HuH-7.5 (cell line): ENCODE data around the gene MMP7.

ENCODE experiments used
- DNase-seq: peaks from one replicate; pipeline ENCODE4 v3.0.0; 2011; ENCODE audit warnings: low spot score

Gene MMP7, protein sequence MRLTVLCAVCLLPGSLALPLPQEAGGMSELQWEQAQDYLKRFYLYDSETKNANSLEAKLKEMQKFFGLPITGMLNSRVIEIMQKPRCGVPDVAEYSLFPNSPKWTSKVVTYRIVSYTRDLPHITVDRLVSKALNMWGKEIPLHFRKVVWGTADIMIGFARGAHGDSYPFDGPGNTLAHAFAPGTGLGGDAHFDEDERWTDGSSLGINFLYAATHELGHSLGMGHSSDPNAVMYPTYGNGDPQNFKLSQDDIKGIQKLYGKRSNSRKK

DNA sequence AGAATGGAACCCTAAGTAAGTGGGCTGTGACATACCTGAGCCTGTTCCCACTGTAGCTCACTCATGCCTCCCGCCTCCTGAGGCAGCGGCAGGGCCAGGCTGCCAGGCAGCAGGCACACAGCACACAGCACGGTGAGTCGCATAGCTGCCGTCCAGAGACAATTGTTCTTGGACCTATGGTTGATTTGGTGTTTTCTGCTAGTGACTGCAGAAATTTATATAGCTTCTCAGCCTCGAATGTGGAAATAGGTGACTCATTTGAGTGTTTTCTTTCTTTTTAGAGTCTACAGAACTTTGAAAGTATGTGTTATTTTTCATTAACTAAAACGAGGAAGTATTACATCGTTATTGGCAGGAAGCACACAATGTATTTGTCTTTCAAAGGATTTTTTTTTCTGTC lies at the start of gene MMP7:
TSS of gene MMP7 (minus strand) at position 190 of the 400 bp plus-strand sequence. CDS start at position 143, 47 bp downstream.
- no peak for DNase-seq

DNA sequence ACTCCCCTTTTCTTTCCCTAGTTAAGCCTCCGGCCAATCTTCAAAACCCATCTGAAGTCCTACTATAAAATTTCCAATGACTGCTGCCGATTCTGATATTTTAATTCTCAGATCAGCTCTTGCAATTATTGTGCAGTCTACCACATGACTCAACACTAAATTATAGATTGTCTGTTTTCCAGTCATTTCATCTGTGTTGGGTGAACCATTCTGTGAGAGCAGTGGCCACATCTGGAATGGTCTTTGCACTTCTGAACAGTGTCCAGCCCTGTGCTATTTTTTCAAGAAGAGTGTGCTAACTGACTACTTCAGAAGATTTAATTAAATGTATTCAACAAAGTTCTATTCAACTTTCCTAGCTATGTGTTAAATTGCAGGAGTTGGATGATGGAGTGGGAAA lies 47.2 kb upstream of the MMP7 start:
- DNase-seq = no peak

DNA sequence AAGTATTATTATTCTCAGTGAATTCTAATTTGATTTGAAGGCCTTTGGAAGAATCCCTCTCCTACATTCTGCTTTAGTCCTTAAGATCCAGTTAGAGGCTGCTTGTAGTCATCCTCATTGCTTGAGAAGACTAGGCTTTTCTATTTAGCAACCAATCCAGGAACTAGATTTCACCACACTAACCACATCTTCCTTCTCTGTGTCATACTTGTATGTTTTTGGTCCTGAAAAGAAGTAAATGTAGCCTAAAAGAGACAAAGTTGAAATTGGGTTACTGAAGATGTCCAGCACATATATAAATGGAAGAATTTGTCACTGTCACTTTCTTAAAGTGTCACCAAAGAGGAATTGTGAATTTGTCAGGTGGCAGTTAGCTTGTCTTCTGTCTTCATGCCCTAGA lies 46.6 kb upstream of the MMP7 start:
- DNase-seq = no peak

DNA sequence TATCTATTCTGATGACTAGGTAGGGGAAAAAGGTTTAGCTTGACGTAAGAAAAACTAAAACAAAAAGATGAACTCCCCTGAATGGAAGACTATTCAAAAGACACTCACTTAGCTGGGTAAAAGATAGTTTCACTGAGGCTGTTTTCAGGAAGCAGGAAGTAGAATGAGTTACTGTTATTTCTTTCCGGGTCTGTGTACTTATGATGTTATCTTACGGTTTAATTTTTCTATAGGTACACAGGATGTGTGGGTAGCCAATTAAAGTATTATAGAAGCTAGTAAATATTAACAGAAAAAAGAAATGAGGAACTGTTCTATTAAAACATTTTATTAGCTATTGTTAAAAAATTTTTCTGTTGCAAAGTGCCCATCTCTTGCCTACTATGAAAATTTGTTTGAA lies 45.8 kb upstream of the MMP7 start:
- no peak for DNase-seq

DNA sequence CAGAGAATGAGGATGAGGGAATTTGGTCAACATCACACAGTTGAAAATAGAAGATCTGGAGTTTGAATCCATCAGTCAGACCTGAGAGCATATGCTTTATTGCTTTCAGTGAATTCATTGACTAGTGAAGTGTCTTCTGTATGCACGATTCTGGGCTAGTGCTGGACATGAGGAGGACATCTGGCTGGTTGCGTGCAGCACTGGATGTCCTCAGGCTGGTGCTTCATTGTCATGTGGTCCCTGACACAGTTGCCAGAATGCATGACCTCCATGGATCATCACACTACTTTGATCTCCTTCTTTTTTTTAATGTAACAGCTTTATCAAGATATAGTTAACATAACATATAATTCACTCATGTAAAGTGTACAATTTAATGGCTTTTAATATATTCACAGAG lies 44.5 kb upstream of the MMP7 start:
- DNase-seq = no peak

DNA sequence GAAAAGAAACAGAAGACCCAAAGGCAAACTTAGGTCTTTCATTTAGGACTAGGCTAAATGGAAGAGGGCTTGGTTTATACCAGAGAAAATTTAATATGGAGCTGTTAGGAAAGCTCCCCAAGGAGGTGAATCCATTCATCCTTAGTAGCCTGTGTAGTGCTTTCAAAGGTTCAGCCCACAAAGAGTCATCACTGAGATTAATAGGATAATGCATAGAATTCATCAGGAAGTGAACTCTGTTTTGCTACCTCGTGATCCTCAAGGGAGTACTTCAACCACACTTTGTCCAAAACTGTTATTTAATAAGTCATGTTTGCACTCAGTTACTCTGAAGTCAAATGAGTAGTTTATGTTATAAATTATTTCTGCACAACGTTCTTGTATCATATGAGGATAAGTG lies 43.3 kb upstream of the MMP7 start:
- DNase-seq = no peak

DNA sequence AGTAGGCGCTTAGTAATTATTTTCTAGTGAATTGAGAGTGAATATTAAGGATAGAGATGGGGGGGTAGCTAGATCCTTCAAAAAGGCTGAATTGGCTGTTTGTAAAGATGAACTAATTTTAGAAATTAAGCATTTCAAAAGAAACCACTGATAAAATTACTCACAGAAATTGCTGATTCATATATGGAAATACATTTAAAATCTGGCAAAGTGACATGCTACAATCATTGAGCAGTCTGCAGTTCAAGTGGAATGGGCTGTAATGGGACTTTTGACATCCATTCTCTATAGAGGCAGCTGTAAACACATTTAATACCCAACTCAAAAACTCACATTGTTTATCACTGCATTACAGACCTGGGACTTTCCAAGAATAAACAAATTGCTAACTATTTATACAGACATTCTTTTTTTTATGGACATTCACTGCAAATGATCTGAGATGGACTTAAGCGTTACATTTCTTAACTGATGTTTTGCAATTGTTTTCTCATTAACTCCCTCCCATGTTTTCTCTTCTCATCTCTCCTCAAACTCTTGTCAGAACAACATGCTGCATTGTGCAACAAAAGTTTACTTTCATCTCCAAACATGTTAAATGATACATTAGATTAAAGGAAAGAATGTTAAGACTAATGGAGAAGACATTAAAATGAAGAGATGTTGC lies 42.1 kb upstream of the MMP7 start:
- DNase-seq = no peak

DNA sequence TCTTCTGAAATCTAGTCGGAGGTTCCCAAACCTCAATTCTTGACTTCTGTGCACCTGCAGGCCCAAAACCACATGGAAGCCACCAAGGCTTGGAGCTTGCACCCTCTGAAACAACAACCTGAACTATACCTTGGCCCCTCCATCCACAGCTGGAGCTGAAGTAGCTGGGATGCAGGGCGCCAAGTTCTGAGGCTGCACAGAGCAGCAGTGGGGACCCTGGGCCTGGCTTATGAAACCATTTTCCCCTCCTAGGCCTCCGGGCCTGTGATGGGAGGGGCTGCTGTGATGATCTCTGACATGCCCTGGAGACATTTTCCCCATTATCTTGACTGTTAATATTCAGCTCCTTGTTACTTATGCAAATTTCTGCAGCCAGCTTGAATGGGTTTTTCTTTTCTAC lies 38.3 kb upstream of the MMP7 start:
- DNase-seq = no peak

DNA sequence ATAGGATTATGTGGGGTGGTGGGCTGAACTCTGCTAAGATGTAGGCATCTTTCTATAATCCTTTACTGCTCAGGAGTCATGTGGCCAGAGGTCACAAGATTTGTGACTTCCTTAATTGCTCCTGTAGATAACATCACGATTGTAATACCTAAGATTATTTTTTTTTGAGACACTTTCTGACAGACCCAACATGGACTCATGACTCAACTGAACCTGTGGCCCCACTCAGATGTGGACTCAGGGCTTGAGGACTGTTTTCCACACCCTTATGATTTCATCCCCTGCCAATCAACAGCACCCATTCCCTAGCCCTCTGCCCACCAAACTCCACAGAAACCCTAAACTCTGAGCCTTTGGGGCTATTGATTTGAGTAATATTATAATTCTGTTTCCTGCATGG lies 35.6 kb upstream of the MMP7 start:
- DNase-seq = no peak

DNA sequence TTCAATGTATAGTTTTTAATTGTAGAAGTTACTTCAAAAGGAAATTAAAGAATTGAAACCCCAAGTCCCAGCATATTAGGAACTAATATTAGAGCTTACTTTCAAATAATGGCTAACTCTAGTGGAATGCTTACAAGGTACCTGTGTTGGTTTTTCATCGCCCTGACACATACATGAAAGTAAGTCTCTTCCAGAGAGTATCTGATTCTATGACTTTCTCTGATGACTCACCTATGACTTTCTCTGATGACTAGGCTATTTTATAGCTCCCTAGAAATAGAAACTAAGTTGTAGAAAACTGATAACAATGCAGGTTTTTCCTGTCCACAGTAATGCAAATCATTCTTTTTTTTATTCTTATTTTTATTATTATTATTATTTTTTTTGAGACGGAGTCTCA lies 33.6 kb upstream of the MMP7 start:
- DNase-seq = no peak

DNA sequence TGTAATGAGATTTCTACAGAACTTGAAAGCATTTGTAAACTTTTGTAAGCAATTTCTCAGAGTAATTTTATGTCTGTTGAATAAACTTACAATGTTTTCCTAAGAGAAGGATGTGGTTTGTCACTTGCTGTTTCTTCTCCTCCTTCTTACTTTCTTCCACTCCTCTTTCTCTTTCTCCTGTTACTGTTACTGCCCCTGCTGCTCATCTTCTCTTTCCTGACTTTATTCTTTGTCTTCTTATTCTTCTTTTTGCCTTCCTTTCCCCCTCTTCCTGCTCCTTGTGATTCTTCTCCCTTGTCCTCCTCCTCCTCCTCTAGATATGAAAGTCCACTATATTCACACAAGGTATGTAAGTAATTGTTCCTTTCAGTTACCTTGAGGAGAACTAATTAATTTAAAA lies 31.1 kb upstream of the MMP7 start:
- no peak for DNase-seq

DNA sequence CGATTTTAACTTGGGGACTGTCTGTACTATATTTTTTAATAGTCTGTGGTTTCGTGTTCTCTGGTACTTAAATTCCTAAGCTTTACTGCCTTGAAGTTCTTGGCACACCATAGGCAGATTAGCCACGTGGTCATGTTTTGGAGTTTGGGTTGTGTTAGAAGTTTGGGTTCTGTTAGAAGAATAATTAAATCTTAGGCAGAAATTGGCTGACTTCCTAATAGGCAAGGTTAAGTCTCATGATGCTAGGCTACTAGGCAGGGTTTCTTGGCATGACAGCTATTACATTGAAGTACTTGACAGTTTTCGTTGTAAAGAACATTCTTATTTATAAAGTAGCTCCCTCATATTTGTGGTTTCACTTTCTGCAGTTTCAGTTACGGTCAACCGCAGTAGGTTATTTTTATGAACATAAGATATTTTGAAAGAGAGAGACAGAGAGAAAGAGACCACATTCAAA lies 30.0 kb upstream of the MMP7 start:
- no peak for DNase-seq

DNA sequence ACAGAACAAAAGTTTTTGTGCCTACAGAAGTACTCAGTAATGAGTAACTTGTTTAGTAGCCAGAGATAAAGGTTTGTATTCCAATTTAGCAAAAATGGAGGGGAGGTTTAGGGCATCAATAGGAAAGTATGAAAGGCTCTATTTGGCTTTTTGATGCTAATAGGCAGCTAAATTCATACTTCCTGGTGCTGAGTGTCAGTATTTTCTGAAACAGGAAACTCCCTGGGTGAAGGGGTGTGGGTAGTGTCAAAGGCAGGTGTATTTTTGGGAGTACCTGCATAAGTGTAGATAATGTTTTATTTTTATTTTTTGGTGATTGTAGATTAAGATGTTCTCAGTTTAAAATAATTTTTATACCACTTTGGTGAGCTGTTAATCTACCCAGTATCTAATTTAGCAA lies 29.3 kb upstream of the MMP7 start:
- no peak for DNase-seq

DNA sequence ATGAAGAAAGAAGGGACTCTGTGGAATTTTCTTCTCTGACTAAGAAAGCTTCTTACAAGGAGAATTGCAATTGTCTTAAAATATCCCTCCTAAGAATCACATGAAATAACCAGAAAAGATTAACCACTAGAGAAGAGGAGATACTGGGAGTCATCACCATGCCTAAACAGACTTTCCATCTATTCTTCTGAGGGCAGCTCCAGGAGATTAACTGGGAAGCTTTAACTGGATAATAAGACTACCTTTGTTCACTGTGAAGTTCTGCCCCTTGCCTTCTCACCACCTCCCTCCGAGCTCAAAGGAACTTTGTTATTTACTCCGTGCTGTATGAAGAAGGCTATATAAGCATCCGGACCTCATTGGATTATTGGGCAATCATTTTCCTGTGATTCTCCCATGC lies 24.5 kb upstream of the MMP7 start:
- no peak for DNase-seq

DNA sequence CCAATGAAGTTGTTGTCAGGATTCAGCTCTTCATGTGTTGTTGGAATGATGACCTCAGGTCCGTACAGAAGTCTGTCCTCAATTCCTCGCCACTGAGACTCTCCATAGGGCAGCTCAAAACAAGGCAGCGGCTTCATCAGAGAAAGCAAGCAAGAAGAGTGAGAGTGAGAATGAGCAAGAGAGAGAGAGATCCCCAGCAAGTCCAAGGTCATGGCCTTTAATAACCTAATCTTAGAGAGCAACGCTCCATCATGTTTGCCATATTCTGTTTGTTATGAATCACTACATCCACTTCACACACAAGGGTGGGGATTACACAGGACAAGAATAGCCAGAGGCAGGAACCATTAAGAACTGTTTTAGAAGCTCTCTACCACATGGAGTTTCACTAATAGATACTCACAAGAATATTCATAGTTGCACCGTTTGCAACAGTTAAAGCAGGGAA lies 23.3 kb upstream of the MMP7 start:
- no peak for DNase-seq

DNA sequence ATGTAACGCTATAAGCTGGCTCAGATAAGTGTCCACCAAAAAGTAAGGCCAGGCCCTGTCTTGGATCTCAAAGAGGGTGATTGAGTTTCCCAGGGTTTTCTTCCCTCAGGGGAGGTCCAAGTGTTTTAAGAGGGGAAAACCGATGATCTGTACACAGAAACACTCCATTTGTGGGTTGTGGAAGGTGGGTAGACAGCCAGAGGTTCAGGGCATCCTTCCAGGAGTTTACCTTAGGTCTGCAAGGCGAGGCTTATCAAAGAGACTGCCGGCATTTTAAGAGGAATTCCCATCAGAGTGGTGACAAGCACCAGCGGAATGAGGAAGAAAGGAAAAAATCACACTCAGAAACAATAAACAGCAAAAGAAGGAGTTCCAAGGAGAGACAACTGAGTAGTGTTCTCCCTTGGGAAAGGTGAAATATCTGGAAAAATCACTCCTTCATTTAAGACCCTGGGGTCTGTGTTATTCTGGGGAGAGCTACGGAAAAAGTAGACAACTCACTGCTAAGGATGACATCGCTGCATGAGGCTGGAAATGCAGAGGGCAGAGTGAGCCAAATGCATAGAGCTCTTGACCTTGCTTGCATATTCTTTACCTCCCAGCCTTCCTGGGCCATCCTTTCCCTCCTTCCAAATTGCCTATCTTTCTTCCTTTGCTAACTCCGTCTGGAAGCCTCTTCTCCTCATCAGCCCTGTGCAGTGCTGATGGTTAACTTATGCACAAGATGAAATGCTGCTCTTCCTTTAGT lies 22.1 kb upstream of the MMP7 start:
- DNase-seq = no peak

DNA sequence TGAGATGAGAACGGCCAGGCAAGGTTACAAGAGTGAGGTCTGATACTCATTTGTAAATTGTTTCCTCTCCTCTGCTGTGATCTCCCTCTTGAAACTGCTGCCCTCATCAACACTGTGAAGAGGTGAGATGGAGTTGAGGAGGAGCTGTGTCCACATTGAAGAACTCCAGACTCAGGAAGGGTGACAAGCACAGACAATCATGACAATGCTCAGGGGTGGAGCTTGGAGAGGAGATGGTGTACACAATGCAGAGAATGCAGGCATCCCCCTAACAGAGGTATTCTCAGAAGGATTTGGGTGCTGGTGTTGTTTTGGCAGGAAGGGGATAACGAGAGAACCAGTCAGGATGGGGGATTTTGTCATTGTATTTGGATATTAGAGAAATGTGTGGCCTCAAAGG lies 21.5 kb upstream of the MMP7 start:
- DNase-seq = no peak

DNA sequence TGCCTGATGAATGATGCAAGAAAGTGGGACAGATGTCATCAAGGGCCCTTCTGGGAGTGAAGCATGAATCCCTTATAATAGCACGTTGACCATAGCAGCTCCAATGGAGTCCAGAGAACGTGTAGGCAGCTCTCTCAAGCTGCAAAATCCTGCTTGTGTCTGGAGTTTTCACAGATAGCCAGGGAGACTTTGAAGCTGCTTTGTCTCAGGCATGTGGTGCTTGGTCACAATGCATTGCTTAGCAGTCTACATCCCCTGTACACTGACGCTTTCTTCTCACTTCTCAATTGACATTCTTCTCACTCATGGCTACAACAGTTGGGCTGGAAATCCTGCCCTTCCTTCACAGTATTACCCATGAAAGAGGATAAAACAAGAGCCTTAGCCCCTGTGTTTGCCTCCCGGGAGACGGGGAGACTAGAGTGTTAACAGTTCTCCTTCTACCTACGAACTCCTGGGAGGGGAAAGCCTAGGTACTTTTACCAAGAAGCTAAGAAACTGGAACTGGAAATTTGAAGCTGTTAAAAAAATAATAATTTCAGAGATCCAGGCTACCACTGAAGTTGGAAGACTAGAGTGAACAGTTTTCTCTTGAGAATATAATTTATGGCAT lies 20.7 kb upstream of the MMP7 start:
- DNase-seq = no peak

DNA sequence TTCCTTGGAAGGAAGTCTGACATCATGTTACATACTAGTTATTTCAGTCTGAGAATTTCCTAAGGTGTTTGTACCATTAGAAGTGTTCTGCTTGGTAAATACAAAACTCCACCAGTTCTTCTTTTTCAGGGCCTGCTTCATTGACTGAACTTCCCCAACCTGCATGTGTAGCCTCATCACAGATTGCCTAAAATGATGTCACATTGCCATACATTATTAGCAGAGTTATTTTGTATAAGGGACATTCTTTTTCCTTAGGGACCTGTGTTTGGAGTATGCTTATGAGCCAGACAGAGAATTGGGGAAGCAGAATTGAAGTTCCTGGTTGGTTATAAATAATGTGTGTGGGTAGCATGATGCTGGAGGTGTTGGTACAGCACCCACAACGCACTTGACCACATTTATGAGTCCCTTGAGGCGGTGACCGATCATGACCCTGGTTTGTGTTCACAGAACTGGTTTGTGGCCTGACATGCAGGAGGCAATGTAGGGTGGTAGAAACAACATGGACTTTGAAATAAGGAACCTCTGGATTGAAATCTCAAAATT lies 16.4 kb upstream of the MMP7 start:
- DNase-seq = no peak

DNA sequence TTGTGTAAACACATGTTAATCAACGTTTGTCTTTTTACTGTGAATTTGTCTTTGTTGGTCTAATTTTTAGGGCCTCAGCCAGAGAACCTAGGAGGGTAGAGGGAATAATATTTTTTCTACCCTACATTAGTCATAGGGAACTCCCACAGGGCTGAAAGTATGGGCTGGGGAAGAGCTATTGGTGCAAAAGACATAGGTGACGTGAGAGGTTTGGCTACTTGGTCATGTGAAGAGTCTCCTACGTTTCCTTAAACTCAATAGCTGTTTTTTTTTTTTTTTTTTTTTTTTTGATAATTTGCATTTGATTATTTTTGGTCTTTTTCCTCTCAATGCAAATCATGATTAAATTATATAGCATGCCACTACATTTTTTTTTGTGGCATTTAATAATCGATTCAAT lies 15.9 kb upstream of the MMP7 start:
- DNase-seq = no peak

DNA sequence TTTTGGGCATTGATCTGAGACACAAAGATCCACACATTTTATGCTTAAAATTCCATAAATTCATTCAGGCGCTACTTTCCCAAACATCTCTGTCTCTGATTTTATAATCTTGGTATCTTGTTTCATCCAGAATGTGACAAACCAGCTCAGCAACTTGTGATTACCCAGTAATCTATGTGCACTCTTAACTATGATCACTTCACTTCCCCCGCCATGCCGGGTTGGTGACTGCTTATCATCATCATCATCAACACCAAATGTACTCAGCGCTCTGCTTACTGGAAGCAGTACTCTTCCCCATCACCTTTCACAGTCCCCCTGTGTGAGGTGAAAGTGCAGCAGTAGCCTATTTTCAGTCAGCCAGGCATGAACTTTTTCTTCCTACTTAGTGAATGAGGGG lies 15.2 kb upstream of the MMP7 start:
- DNase-seq = no peak

DNA sequence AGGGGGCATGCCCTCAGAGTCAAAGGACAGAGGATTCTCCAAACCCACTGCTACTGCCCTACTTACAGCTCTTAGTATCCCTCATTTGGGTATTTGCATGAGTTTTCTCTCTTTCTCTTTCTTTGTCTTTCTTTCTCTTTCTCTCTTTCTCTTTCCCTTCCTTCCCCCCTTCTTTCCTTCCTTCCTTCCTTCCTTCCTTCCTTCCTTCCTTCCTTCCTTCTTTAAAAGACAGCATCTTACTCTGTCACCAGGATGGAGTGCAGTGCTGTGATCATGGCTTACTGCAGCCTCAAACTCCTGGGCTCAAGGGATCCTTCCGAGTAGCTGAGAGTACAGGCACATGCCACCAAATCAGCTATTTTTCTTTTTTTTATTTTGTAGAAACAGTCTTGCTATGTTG lies 14.0 kb upstream of the MMP7 start:
- no peak for DNase-seq

DNA sequence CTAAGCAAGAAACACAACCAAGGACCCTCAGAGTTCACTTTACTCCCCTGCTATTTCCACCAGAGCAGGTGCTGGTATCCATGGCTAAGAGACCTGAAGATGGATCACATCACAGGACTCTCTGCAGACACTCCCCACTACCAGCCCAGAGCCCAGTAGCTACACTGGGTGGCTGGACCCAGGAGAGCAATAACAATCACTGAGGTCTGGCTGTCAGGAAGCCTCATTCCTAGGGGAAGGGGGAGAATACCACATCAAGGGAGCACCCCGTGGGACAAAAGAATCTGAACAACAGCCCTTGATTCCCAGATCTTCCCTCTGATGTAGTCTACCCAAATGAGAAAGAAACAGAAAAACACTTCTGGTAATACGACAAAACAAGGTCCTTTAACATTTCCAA lies 9.0 kb upstream of the MMP7 start:
- DNase-seq = no peak
